K562 (cell line): ENCODE measurements around the gene PEBP1. TPM values are rescaled to one million over a fixed set of nuclear protein-coding genes. Genes with fewer than 3 reads are reported as not detected.

Experiments used
- ATAC-seq: fragments of 200-7000 bp; cut with Tn5 transposase; 3 replicates; pipeline ENCODE4 v1.9.1; 2020; ENCODE audit warnings: moderate library complexity
- BruUV-seq: library from RNA; stranded (reverse); fragments of 400-500 nt; replicated peaks from 2 replicates; lab custom pipeline; 2021; lab: Mats Ljungman, UMichigan
- CTCF ChIA-PET: fragments of 300-600 bp; formaldehyde crosslinking; extraction: SDS; loops from one replicate; lab custom pipeline; 2021; ENCODE audit warnings: low intra/inter-chr PET ratio; lab: Yijun Ruan, JAX
- POLR2A ChIA-PET: fragments of 300-600, 350-650 bp; sonication (Branson Sonifier 250); formaldehyde crosslinking; extraction: SDS; loops from one replicate; lab custom pipeline; 2021; ENCODE audit warnings: antibody characterized with exemption, inconsistent platforms; lab: Yijun Ruan, JAX
- DNase-seq, 4 experiments: peaks; one replicate each; pipeline versions ENCODE4 v3.0.0 to v3.0.0-alpha.2; 2011 to 2018; ENCODE audit warnings: low spot score in 3 of 4, mixed read lengths in 3 of 4; ENCODE audit errors: extremely low read depth in 1 of 4
- FAIRE-seq: peaks from 2 replicates; lab custom pipeline; 2011; peaks lifted over from hg19 to GRCh38; lab: Jason Lieb, UNC
- H2AFZ ChIP-seq: 2 replicates; pipeline ENCODE4 v1.6.0; 2011; ENCODE audit warnings: low read depth, low read length, control low read depth, inconsistent platforms
- H3K27ac ChIP-seq: fragments of 200-600 bp; 3 replicates; pipeline ENCODE4 v1.8.0; 2011; ENCODE audit warnings: low read depth, mild to moderate bottlenecking, control low read depth, inconsistent platforms, low read length, moderate library complexity, mixed read lengths; ENCODE audit errors: extremely low read depth
- H3K27me3 ChIP-seq, 2 experiments: fragments of 300-600 bp in 1 of 2; 2 replicates in 1 of 2; 3 replicates in 1 of 2; pipeline versions ENCODE4 v1.6.0 to v1.8.0; 2011; ENCODE audit warnings: inconsistent platforms in 2 of 2, low read length in 2 of 2, mild to moderate bottlenecking in 1 of 2, mixed read lengths in 1 of 2, moderate library complexity in 1 of 2; ENCODE audit not compliant: control insufficient read depth in 2 of 2, insufficient read depth in 2 of 2
- H3K36me3 ChIP-seq: fragments of 300-600 bp; 3 replicates; pipeline ENCODE4 v1.8.0; 2011; ENCODE audit warnings: mild to moderate bottlenecking, low read length, inconsistent platforms; ENCODE audit not compliant: control insufficient read depth, insufficient read depth
- H3K4me1 ChIP-seq, 2 experiments: fragments of 200-600 bp in 1 of 2; replicated peaks in 1 of 2; 2 replicates in 1 of 2; 3 replicates in 1 of 2; pipeline versions ENCODE4 v1.5.1 to v1.8.0; 2011; ENCODE audit warnings: inconsistent platforms in 2 of 2, low read length in 2 of 2, mild to moderate bottlenecking in 1 of 2, mixed read lengths in 1 of 2, moderate library complexity in 1 of 2; ENCODE audit not compliant: control insufficient read depth in 2 of 2, insufficient read depth in 2 of 2
- H3K4me2 ChIP-seq: 2 replicates; pipeline ENCODE4 v1.6.1; 2011; ENCODE audit warnings: low read length, control low read depth, inconsistent platforms, mixed read lengths; ENCODE audit not compliant: insufficient read depth
- H3K4me3 ChIP-seq: fragments of 200-600 bp; sonication (generic), shearing (Covaris generic); 2 replicates; pipeline ENCODE4 v1.5.1; 2016; ENCODE audit warnings: control low read depth, inconsistent platforms
- H3K79me2 ChIP-seq: fragments of 200-600 bp; 3 replicates; pipeline ENCODE4 v1.8.0; 2011; ENCODE audit warnings: low read length, inconsistent platforms; ENCODE audit not compliant: control insufficient read depth, insufficient read depth
- H3K9ac ChIP-seq, 2 experiments: 2 replicates each; pipeline versions ENCODE4 v1.6.0 to v1.6.1; 2011; ENCODE audit warnings: low read depth in 2 of 2, low read length in 2 of 2, control low read depth in 1 of 2, inconsistent platforms in 1 of 2, mild to moderate bottlenecking in 1 of 2, mixed read lengths in 1 of 2; ENCODE audit not compliant: insufficient read depth in 1 of 2
- H3K9me1 ChIP-seq: one replicate; pipeline ENCODE4 v1.6.0; 2011; ENCODE audit warnings: inconsistent platforms, mild to moderate bottlenecking, low read length, moderate library complexity; ENCODE audit not compliant: control insufficient read depth, insufficient read depth
- H3K9me3 ChIP-seq: replicated peaks from 2 replicates; pipeline ENCODE4 v1.5.1; 2011; ENCODE audit warnings: low read depth, low read length, inconsistent platforms; ENCODE audit not compliant: control insufficient read depth, insufficient read depth
- H4K20me1 ChIP-seq: replicated peaks from 2 replicates; pipeline ENCODE4 v1.6.1; 2011; ENCODE audit warnings: low read length, inconsistent platforms, mixed read lengths; ENCODE audit not compliant: control insufficient read depth, insufficient read depth
- EP400 ChIP-seq: fragments of 450-650 bp; IDR thresholded peaks from 2 replicates; pipeline ENCODE4 v1.6.1; 2017; ENCODE audit warnings: antibody characterized with exemption, mild to moderate bottlenecking, moderate library complexity
- RAD21 ChIP-seq, 2 experiments: fragments of 250-450 bp in 1 of 2; fragments of 450-650 bp in 1 of 2; sonication (Bioruptor Pico) in 1 of 2; formaldehyde crosslinking in 1 of 2; IDR thresholded peaks in 1 of 2; conservative IDR thresholded peaks in 1 of 2; 2 replicates each; pipeline versions ENCODE4 v1.4.0 to v1.8.0; 2020 to 2022; ENCODE audit warnings: mild to moderate bottlenecking in 2 of 2, moderate library complexity in 1 of 2
- SP2 ChIP-seq: IDR thresholded peaks from 2 replicates; pipeline ENCODE4 v1.6.1; 2011; ENCODE audit warnings: mild to moderate bottlenecking, low read depth, low read length, moderate library complexity; ENCODE audit not compliant: poor library complexity, severe bottlenecking; ENCODE audit errors: extremely low read depth
- ZNF316 ChIP-seq: fragments of 450-650 bp; IDR thresholded peaks from 2 replicates; pipeline ENCODE4 v1.6.1; 2016
- WGBS: fragments of 100-300 bp; shearing (Covaris generic); methylation state at CpG from one replicate; pipeline ENCODE4 v1.1.6; 2016; ENCODE audit warnings: low coverage, mixed read lengths; ENCODE audit not compliant: insufficient coverage; ENCODE audit errors: missing lambda C conversion rate; 5-methylcytosine and 5-hydroxymethylcytosine counted together
- in situ Hi-C: fragments of 300-500 bp; cut with MboI; formaldehyde crosslinking; loops from 4 replicates; pipeline ENCODE4 v1.15.0; 2018; ENCODE audit warnings: inconsistent platforms, mixed read lengths
- intact Hi-C: fragments of 100-400 bp; cut with micrococcal nuclease; formaldehyde crosslinking; loops from 2 replicates; pipeline ENCODE4 v1.14.2; 2022
- polyA plus RNA-seq, 8 experiments: library from polyadenylated mRNA; depleted of rRNA in 4 of 8; stranded (reverse) in 5 of 8; unstranded in 3 of 8; fragments of >200 nt; fragmentation: Nextera tagmentation in 2 of 8; fragmentation: Illumina TruSeq in 1 of 8; extraction: Ambion mirVana in 2 of 8; extraction: Trizol in 1 of 8; gene quantifications; 2 replicates each; pipeline versions ENCODE4 v1.2.1 to v1.2.3, GENCODE V29; 2011 to 2014; ENCODE audit warnings: inconsistent platforms in 1 of 8, missing spikeins in 1 of 8
- total RNA-seq, 7 experiments: library from RNA; depleted of rRNA in 6 of 7; stranded (reverse); fragments of >200 nt in 6 of 7; fragmentation: Illumina TruSeq in 2 of 7; extraction: Trizol in 2 of 7; gene quantifications; 2 replicates each; pipeline versions ENCODE4 v1.2.1 to v1.2.3, GENCODE V29; 2011 to 2021; ENCODE audit warnings: low replicate concordance in 1 of 7

PEBP1 gene
- total and polyA plus RNA-seq, 9 of the 15 experiments (the other 6 are each of a cell fraction or from before 2014, with no cell fraction given) = 77.3 to 207 (median 153) TPM

- peak; percentile 84 for TF ChIP-seq EP400
Observed at GRCh38 chr12:118135788-118136558, at the start of gene PEBP1 (continued).

- Histone ChIP-seq H3K9ac (no peak overlapping the region), H3K27me3 (peaks cover 30 to 49% of the 10 kb centered on the region in 2 experiments), H3K36me3 (no peaks in the 10 kb centered on the region), H3K79me2 (no peaks in the 10 kb centered on the region), H3K4me3 (no peak overlapping the region), H2AFZ (no peak overlapping the region), H3K9me1 (no peaks in the 10 kb centered on the region), H3K9me3 (no peaks in the 10 kb centered on the region), H4K20me1 (no peaks in the 10 kb centered on the region), H3K27ac (no peak overlapping the region), H3K4me2 (no peak overlapping the region), H3K4me1 (no peaks in the 10 kb centered on the region; a peak in 1 of 5 replicates)
- no TSS peak for BruUV-seq
- ChIA-PET CTCF (no interaction called here), POLR2A (interaction anchor here (1.5 kb wide), 1 partner anchor 24 kb away, joined by 3 read pairs; no protein-coding TSS in a partner anchor)
- no peak for FAIRE-seq
- 0 out of 4 replicates have a peak, but pooled peaks of 1 of the 2 experiments have one; percentile 3 for TF ChIP-seq RAD21 (CRISPR knock-in tag; conservative IDR thresholded peaks at IDR 0.05 in 1 of 2, IDR thresholded peaks at IDR 0.05 in 1 of 2)
- no peak for TF ChIP-seq ZNF316
- no peak for TF ChIP-seq SP2
- intact Hi-C loops = no loop called here
- ATAC-seq = no peak
- DNase-seq = no peak
- 7% methylated on average over 9 of the region's 9 CpGs for WGBS
- in situ Hi-C loops = no loop called here
Observed at GRCh38 chr12:118089782-118090181, 46.1 kb upstream of the PEBP1 start.
